D721Med (cell line): ENCODE measurements around the gene MTERF4.

Experiments used
- DNase-seq: peaks from one replicate; pipeline ENCODE4 v3.0.0; 2011; ENCODE audit warnings: low spot score; ENCODE audit not compliant: insufficient read length
- FAIRE-seq: peaks from 2 replicates; lab custom pipeline; 2011; peaks lifted over from hg19 to GRCh38; lab: Jason Lieb, UNC
- CTCF ChIP-seq: IDR thresholded peaks from 2 replicates; pipeline ENCODE4 v1.5.1; 2012; ENCODE audit warnings: mild to moderate bottlenecking, control low read depth; ENCODE audit not compliant: insufficient read depth; ENCODE audit errors: missing control alignments

MTERF4 gene

GRCh38 chr2:241066893-241067341, 35.2 kb downstream of the MTERF4 start:
- DNase-seq (no peak), FAIRE-seq (no peak)
- TF ChIP-seq CTCF, result no peak

GRCh38 chr2:241066171-241066892, 35.8 kb downstream of the MTERF4 start:
- TF ChIP-seq CTCF, result no peak
- no peak for DNase-seq
- no peak for FAIRE-seq

GRCh38 chr2:241065355-241065803, 36.7 kb downstream of the MTERF4 start:
- no peak for TF ChIP-seq CTCF
- DNase-seq, result no peak
- FAIRE-seq, result no peak

- TF ChIP-seq CTCF, result no peak
- DNase-seq (no peak), FAIRE-seq (no peak)
Measured at GRCh38 chr2:241064802-241065354, 37.2 kb downstream of the MTERF4 start.

- DNase-seq (no peak), FAIRE-seq (no peak)
- no peak for TF ChIP-seq CTCF
Measured at GRCh38 chr2:241064008-241064801, 37.9 kb downstream of the MTERF4 start.

GRCh38 chr2:241063587-241063986, 38.5 kb downstream of the MTERF4 start:
- DNase-seq (no peak), FAIRE-seq (no peak)
- TF ChIP-seq CTCF, result no peak
